H1 (cell line): Measurements from ENCODE around the gene L1TD1. TPM values are rescaled to one million over a fixed set of nuclear protein-coding genes. Genes with fewer than 3 reads are reported as not detected.
A peak's percentile ranks its signal among the peaks of the same experiment; 100 is the strongest.

Experiments used
- CTCF ChIA-PET: fragments of 300-600 bp; sonication (Branson Sonifier 250); formaldehyde crosslinking; loops from one replicate; lab custom pipeline; 2021; ENCODE audit not compliant: partially characterized antibody; lab: Charles Lee
- POLR2A ChIA-PET: fragments of 300-600 bp; sonication (Branson Sonifier 250); formaldehyde crosslinking; loops from one replicate; lab custom pipeline; 2021; ENCODE audit warnings: inconsistent platforms; ENCODE audit not compliant: partially characterized antibody; lab: Charles Lee
- DNase-seq, 2 experiments: peaks; one replicate each; pipeline versions ENCODE4 v3.0.0 to v3.0.0-alpha.2; 2010 to 2022; ENCODE audit warnings: low spot score in 2 of 2, low read depth in 1 of 2, mixed read lengths in 1 of 2
- FAIRE-seq: peaks from 2 replicates; lab custom pipeline; 2011; peaks lifted over from hg19 to GRCh38; lab: Jason Lieb, UNC
- H2AFZ ChIP-seq: 2 replicates; pipeline ENCODE4 v1.8.1; 2012; ENCODE audit warnings: low read length, inconsistent platforms
- H2AK5ac ChIP-seq: 2 replicates; pipeline ENCODE4 v1.6.1; 2013; ENCODE audit warnings: low read depth, low read length
- H2BK120ac ChIP-seq: replicated peaks from 2 replicates; pipeline ENCODE3; 2013; ENCODE audit warnings: low read depth, low read length, inconsistent platforms
- H2BK12ac ChIP-seq: 2 replicates; pipeline ENCODE4 v1.6.1; 2013; ENCODE audit warnings: low read depth, low read length
- H2BK15ac ChIP-seq: 2 replicates; pipeline ENCODE4 v1.6.1; 2013; ENCODE audit warnings: low read length
- H2BK20ac ChIP-seq: 2 replicates; pipeline ENCODE4 v1.6.1; 2013; ENCODE audit warnings: low read length
- H2BK5ac ChIP-seq: 2 replicates; pipeline ENCODE4 v1.6.1; 2013; ENCODE audit warnings: low read depth, low read length
- H3K14ac ChIP-seq: 2 replicates; pipeline ENCODE4 v1.6.1; 2013; ENCODE audit warnings: inconsistent platforms; ENCODE audit not compliant: insufficient read length
- H3K18ac ChIP-seq: 2 replicates; pipeline ENCODE4 v1.6.1; 2013; ENCODE audit warnings: low read length; ENCODE audit errors: extremely low read depth
- H3K23ac ChIP-seq: 2 replicates; pipeline ENCODE4 v1.6.1; 2013; ENCODE audit warnings: inconsistent platforms; ENCODE audit not compliant: insufficient read length
- H3K23me2 ChIP-seq: 2 replicates; pipeline ENCODE4 v1.6.1; 2013; ENCODE audit warnings: low read depth, low read length
- H3K27ac ChIP-seq: 2 replicates; pipeline ENCODE4 v1.6.1; 2011; ENCODE audit warnings: low read depth, low read length, inconsistent platforms
- H3K27me3 ChIP-seq, 4 experiments: replicated peaks in 1 of 4; 1 replicate in 1 of 4; 2 replicates in 3 of 4; pipeline versions ENCODE4 v1.6.1 to v1.8.1; 2011 to 2013; ENCODE audit warnings: low read length in 3 of 4, mild to moderate bottlenecking in 3 of 4, inconsistent platforms in 2 of 4, mixed read lengths in 2 of 4, moderate library complexity in 1 of 4; ENCODE audit not compliant: control insufficient read depth in 3 of 4, insufficient read depth in 3 of 4; ENCODE audit errors: extremely low read depth in 1 of 4
- H3K36me3 ChIP-seq, 4 experiments: 2 replicates each; pipeline versions ENCODE4 v1.6.1 to v1.8.1; 2011 to 2013; ENCODE audit warnings: mild to moderate bottlenecking in 4 of 4, low read length in 3 of 4, moderate library complexity in 2 of 4, control low read depth in 1 of 4, inconsistent platforms in 1 of 4; ENCODE audit not compliant: insufficient read depth in 4 of 4, control insufficient read depth in 2 of 4
- H3K4ac ChIP-seq: replicated peaks from 2 replicates; pipeline ENCODE3; 2013; ENCODE audit warnings: low read length, low read depth, mixed read lengths, inconsistent platforms; ENCODE audit not compliant: insufficient read length
- H3K4me1 ChIP-seq, 4 experiments: replicated peaks in 1 of 4; 1 replicate in 1 of 4; 2 replicates in 3 of 4; pipeline versions ENCODE4 v1.6.1 to v1.8.1; 2011 to 2013; ENCODE audit warnings: low read length in 3 of 4, inconsistent platforms in 2 of 4, mixed read lengths in 1 of 4; ENCODE audit not compliant: insufficient read depth in 4 of 4, control insufficient read depth in 3 of 4
- H3K4me2 ChIP-seq, 2 experiments: 2 replicates each; pipeline versions ENCODE4 v1.6.1 to v1.8.1; 2011 to 2013; ENCODE audit warnings: low read depth in 2 of 2, low read length in 2 of 2, control low read depth in 1 of 2, inconsistent platforms in 1 of 2, mild to moderate bottlenecking in 1 of 2; ENCODE audit not compliant: insufficient read depth in 1 of 2
- H3K4me3 ChIP-seq, 4 experiments: fragments of 200-600, 300-600 bp in 1 of 4; sonication (generic), shearing (Covaris generic), sonication (Bioruptor Twin) in 1 of 4; 2 replicates each; pipeline versions ENCODE4 v1.5.1 to v1.8.1; 2011 to 2016; ENCODE audit warnings: low read length in 4 of 4, low read depth in 3 of 4, control low read depth in 2 of 4, inconsistent platforms in 2 of 4, mild to moderate bottlenecking in 2 of 4, mixed read lengths in 1 of 4, moderate library complexity in 1 of 4; ENCODE audit not compliant: insufficient read depth in 2 of 4; ENCODE audit errors: extremely low read depth in 1 of 4
- H3K56ac ChIP-seq: replicated peaks from 2 replicates; pipeline ENCODE3; 2013; ENCODE audit warnings: low read depth, mild to moderate bottlenecking, mixed read lengths, low read length, inconsistent platforms; ENCODE audit not compliant: insufficient read length
- H3K79me1 ChIP-seq: 2 replicates; pipeline ENCODE4 v1.6.1; 2013; ENCODE audit warnings: low read depth, low read length, control low read depth
- H3K79me2 ChIP-seq, 2 experiments: 2 replicates each; pipeline versions ENCODE4 v1.6.1 to v1.8.1; 2012 to 2013; ENCODE audit warnings: low read length in 2 of 2, mild to moderate bottlenecking in 2 of 2, inconsistent platforms in 1 of 2; ENCODE audit not compliant: insufficient read depth in 2 of 2, control insufficient read depth in 1 of 2
- H3K9ac ChIP-seq, 4 experiments: replicated peaks in 1 of 4; 1 replicate in 1 of 4; 2 replicates in 3 of 4; pipeline versions ENCODE4 v1.6.1 to v1.8.1; 2011 to 2013; ENCODE audit warnings: low read depth in 3 of 4, low read length in 3 of 4, control low read depth in 2 of 4, mild to moderate bottlenecking in 2 of 4, moderate library complexity in 2 of 4, inconsistent platforms in 1 of 4; ENCODE audit errors: extremely low read depth in 1 of 4
- H3K9me3 ChIP-seq, 2 experiments: 2 replicates each; pipeline versions ENCODE4 v1.6.1 to v1.8.1; 2012 to 2013; ENCODE audit warnings: mild to moderate bottlenecking in 2 of 2, moderate library complexity in 2 of 2, control low read depth in 1 of 2, inconsistent platforms in 1 of 2, low read depth in 1 of 2, low read length in 1 of 2, mixed read lengths in 1 of 2; ENCODE audit not compliant: insufficient read depth in 2 of 2
- H4K20me1 ChIP-seq, 2 experiments: replicated peaks in 1 of 2; 2 replicates each; pipeline versions ENCODE3 to v1.8.1; 2011 to 2013; ENCODE audit warnings: inconsistent platforms in 2 of 2, low read length in 2 of 2, mild to moderate bottlenecking in 1 of 2; ENCODE audit not compliant: insufficient read depth in 2 of 2, control insufficient read depth in 1 of 2
- H4K5ac ChIP-seq: 2 replicates; pipeline ENCODE4 v1.6.1; 2013; ENCODE audit warnings: low read length, low read depth, mixed read lengths, inconsistent platforms; ENCODE audit not compliant: insufficient read length
- H4K8ac ChIP-seq: 2 replicates; pipeline ENCODE4 v1.8.0; 2013; ENCODE audit warnings: mild to moderate bottlenecking, moderate library complexity, low read length, inconsistent platforms; ENCODE audit not compliant: insufficient read depth; ENCODE audit errors: extremely low read depth
- H4K91ac ChIP-seq: replicated peaks from 2 replicates; pipeline ENCODE3; 2013; ENCODE audit warnings: low read length, mixed read lengths, inconsistent platforms; ENCODE audit not compliant: insufficient read length
- WGBS, 2 experiments: shearing (Covaris generic) in 1 of 2; methylation state at CpG; one replicate each; pipeline versions ENCODE4 v1.1.6 to v1.1.7; 2013 to 2015; ENCODE audit warnings: low lambda C conversion rate in 2 of 2, mixed read lengths in 2 of 2, inconsistent platforms in 1 of 2, low coverage in 1 of 2, missing lambda C conversion rate in 1 of 2; ENCODE audit not compliant: insufficient replicate concordance in 2 of 2, insufficient coverage in 1 of 2, insufficient read length in 1 of 2; ENCODE audit errors: extremely low coverage in 1 of 2, missing lambda C conversion rate in 1 of 2; 5-methylcytosine and 5-hydroxymethylcytosine counted together
- polyA plus RNA-seq, 7 experiments: library from polyadenylated mRNA; depleted of rRNA in 3 of 7; stranded (reverse) in 5 of 7; unstranded in 2 of 7; fragments of >200 nt in 5 of 7; fragments of 200-250 nt in 2 of 7; gene quantifications; 1 replicate in 5 of 7; 2 replicates in 1 of 7; 4 replicates in 1 of 7; pipeline versions ENCODE4 v1.2.1 to v1.2.3, GENCODE V29; 2011 to 2013; ENCODE audit warnings: missing spikeins in 2 of 7, mixed read lengths in 2 of 7
- total RNA-seq: library from RNA; stranded (reverse); fragmentation: NEBNext Ultra II Directional; extraction: Animal tissue kit (Norgen Biotek cat#: 25700); gene quantifications from 2 replicates; pipeline ENCODE4 v1.2.1, GENCODE V29; 2021
- TF ChIP-seq, protein P1 (sequence below), 3 experiments: IDR thresholded peaks; 1 replicate in 2 of 3; 2 replicates in 1 of 3; pipeline versions ENCODE4 v1.5.1 to v1.6.1; 2011; ENCODE audit warnings: low read length in 3 of 3, mild to moderate bottlenecking in 3 of 3, inconsistent platforms in 2 of 3, low read depth in 1 of 3, moderate library complexity in 1 of 3; ENCODE audit not compliant: insufficient read depth in 1 of 3; ENCODE audit errors: control extremely low read depth in 1 of 3

L1TD1 gene
- total and polyA plus RNA-seq, 2 of the 8 experiments (the other 6 are each of a cell fraction or from before 2014, with no cell fraction given) = 35.3 to 441 TPM

- no peak overlapping the region for H3K27ac ChIP-seq
- no peak overlapping the region for H4K5ac ChIP-seq
- no peak overlapping the region for H3K4ac ChIP-seq
- H3K14ac ChIP-seq = no peak overlapping the region
- no peak overlapping the region for H2AFZ ChIP-seq
- peaks cover 2 to 13% (median 6%) of the 10 kb centered on the region in 4 experiments for H3K4me1 ChIP-seq
- no peaks in the 10 kb centered on the region for H3K36me3 ChIP-seq
- no peaks in the 10 kb centered on the region for H3K79me1 ChIP-seq
- WGBS, 2 experiments = 73% methylated on average over 8 of the region's 8 CpGs; no CpG with 5 or more reads in 1 of the 2 experiments
- H3K9ac ChIP-seq = no peak overlapping the region
- no peak overlapping the region for H2AK5ac ChIP-seq
- H3K27me3 ChIP-seq = no peaks in the 10 kb centered on the region
- 0 out of 2 replicates have a peak overlapping the region, but pooled peaks have one; percentile 34 for H2BK20ac ChIP-seq
- H4K8ac ChIP-seq = no peak overlapping the region
- H2BK120ac ChIP-seq = no peak overlapping the region
- no peak overlapping the region for H3K56ac ChIP-seq
- H3K18ac ChIP-seq = no peak overlapping the region
- no peaks in the 10 kb centered on the region for H3K79me2 ChIP-seq
- ChIA-PET CTCF (interaction anchor here (1.2 to 1.7 kb wide), 4 partner anchors 7 to 93 kb away, joined by 3 to 6 read pairs (median 4); no protein-coding TSS in a partner anchor), POLR2A (interaction anchor here (1.4 to 1.6 kb wide), 3 partner anchors 9 to 25 kb away, joined by 4 to 7 read pairs (median 6); no protein-coding TSS in a partner anchor)
- no peak overlapping the region for H2BK15ac ChIP-seq
- FAIRE-seq (no peak), DNase-seq (no peak)
- H2BK12ac ChIP-seq = no peak overlapping the region
- no peak overlapping the region for H3K4me3 ChIP-seq
- TF ChIP-seq, protein P1, sequence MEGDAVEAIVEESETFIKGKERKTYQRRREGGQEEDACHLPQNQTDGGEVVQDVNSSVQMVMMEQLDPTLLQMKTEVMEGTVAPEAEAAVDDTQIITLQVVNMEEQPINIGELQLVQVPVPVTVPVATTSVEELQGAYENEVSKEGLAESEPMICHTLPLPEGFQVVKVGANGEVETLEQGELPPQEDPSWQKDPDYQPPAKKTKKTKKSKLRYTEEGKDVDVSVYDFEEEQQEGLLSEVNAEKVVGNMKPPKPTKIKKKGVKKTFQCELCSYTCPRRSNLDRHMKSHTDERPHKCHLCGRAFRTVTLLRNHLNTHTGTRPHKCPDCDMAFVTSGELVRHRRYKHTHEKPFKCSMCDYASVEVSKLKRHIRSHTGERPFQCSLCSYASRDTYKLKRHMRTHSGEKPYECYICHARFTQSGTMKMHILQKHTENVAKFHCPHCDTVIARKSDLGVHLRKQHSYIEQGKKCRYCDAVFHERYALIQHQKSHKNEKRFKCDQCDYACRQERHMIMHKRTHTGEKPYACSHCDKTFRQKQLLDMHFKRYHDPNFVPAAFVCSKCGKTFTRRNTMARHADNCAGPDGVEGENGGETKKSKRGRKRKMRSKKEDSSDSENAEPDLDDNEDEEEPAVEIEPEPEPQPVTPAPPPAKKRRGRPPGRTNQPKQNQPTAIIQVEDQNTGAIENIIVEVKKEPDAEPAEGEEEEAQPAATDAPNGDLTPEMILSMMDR (IDR thresholded peaks at IDR 0.05; ENCODE audit: control extremely low read depth in 1 of 3, insufficient read depth in 1 of 3, low read depth in 1 of 3, low read length in 3 of 3) = no peak
- H4K91ac ChIP-seq = no peak overlapping the region
- H3K9me3 ChIP-seq = no peaks in the 10 kb centered on the region
- H3K23ac ChIP-seq = no peak overlapping the region
- no peaks in the 10 kb centered on the region for H3K23me2 ChIP-seq
- H4K20me1 ChIP-seq = no peaks in the 10 kb centered on the region
- peak overlapping the region in 1 of 2 experiments; percentile 3; a peak in 1 of 4 replicates for H3K4me2 ChIP-seq
- H2BK5ac ChIP-seq = no peak overlapping the region
Measured at GRCh38 chr1:62237950-62238374, 43.3 kb downstream of the L1TD1 start.
